Right ventricle myocardium inferior (tissue), 1 donor: ENCODE results near the gene TYMP. TPM values are rescaled to one million over a fixed set of nuclear protein-coding genes. Genes with fewer than 3 reads are reported as not detected.
"Not testable (repeated sequence)": the region's sequence is repeated elsewhere in the genome, so short reads cannot be mapped to it uniquely, and the experiment has no call there.

ENCODE experiments used
- ATAC-seq: fragments of 200-7000 bp; cut with Tn5 transposase; one replicate; pipeline ENCODE4 v1.9.1; 2020; ENCODE audit warnings: mild to moderate bottlenecking, moderate library complexity
- DNase-seq: peaks from one replicate; pipeline ENCODE4 v3.0.0; 2021; ENCODE audit errors: missing footprints
- intact Hi-C: fragments of 100-400 bp; cut with DNase I; formaldehyde crosslinking; loops from one replicate; pipeline ENCODE4 v1.11.0; 2022
- total RNA-seq: library from RNA; stranded (reverse); fragmentation: NEBNext Ultra II Directional; extraction: Animal tissue kit (Norgen Biotek cat#: 25700); gene quantifications from one replicate; pipeline ENCODE4 v1.2.1, GENCODE V29; 2021
- donor health status: DM: no; HTN: yes; CAD: no; lungs with severe emphysema.

TYMP gene
- total RNA-seq, 1 donor from 2014 or later = 15.5 TPM

GRCh38 chr22:50545522-50546325 lies 15.9 kb upstream of the TYMP start, which contains the start of gene KLHDC7B:
Gene KLHDC7B, plus strand, starts transcription at chr22:50545899. Its CDS starts 345 bp downstream, at chr22:50546244.
- DNase-seq = no peak
- intact Hi-C loops = loop anchor here (5.0 kb wide), 1 partner anchor 67 kb away; no protein-coding TSS in a partner anchor
- ATAC-seq = no peak

DNA sequence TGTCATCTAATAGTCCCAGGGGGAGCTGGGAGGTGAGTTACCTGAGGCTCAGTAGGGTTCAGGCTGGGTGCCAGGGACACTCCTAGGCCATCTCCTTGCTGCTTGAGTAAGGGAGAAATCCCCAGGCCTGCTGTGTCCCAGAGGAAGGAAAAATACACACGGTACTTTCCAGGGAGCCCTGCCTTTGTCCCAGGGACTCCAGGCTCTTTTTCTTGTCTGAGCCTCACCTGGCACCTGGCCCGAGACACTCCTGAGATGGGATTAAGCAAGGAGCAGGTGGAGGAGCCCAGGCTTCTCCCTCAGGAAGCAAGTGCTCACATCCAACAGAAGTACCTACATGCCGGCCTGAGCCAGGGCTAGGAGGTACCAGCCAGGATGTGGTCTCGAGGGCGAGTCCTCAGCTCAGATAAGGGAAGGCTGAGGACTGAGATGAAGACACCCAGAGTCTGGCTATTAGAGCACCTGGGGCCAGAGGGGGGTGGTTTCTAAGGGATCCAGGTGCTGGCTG lies 15.0 kb upstream of the TYMP start:
- DNase-seq = no peak
- intact Hi-C loops = loop anchor here (5.0 kb wide), 2 partner anchors 68 to 78 kb away; no protein-coding TSS in a partner anchor
- ATAC-seq = no peak

- intact Hi-C loops = loop anchor here (5.0 kb wide), 1 partner anchor 78 kb away; no protein-coding TSS in a partner anchor
Observed at GRCh38 chr22:50544078-50544745, 14.4 kb upstream of the TYMP start.

DNA sequence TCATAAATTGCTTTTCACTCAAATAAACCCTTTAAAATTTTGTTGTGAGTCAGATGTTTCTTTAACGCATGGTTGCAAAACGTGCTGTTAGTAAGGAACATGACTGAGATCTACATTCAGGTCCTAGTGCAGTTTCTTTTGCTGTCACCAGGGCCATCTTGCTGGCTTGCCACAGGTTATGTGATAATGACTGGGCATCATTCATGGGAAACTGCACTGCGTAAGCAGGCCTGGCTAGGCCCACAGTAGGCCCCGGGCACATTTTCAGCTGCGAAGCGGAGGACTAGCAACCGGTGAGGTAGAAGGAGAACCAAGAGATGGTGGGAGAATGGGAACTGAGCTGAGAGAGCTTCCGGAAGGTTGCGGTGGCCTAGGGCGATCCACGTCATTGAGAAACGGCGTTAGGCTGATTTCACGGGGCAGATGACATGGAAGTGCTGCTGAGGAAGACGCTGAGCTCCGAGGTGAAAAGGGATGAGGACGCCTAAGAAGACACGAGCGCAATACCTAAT lies 12.7 kb upstream of the TYMP start:
- DNase-seq (peak; percentile 74), ATAC-seq (no peak)
- intact Hi-C loops = loop anchor here (5.0 kb wide), 1 partner anchor 80 kb away; no protein-coding TSS in a partner anchor

More at GRCh38 chr22:50544078-50544745, 14.4 kb upstream of the TYMP start:
- ATAC-seq (peak; percentile 66), DNase-seq (peak; percentile 91)

DNA sequence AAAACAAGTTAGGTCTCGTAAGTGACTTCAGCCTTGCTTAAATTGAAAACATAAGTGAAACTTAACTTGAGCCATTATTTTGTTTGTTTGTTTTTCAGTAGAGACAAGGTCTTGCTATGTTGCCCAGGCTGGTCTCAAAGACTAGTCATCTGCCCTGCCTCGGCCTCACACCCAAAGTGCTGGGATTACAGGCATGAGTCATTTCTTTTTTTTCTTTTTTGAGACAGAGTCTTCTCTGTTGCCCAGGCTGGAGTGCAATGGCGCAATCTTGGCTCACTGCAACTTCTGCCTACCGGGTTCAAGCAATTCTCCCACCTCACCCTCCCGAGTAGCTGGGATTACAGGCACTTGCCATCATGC lies 11.8 kb upstream of the TYMP start:
- ATAC-seq, DNase-seq: not testable (repeated sequence)
- intact Hi-C loops = loop anchor here (5.0 kb wide), 1 partner anchor 81 kb away; no protein-coding TSS in a partner anchor

- intact Hi-C loops = loop anchor here (5.0 kb wide), 1 partner anchor 82 kb away; no protein-coding TSS in a partner anchor
- ATAC-seq = no peak
- DNase-seq = no peak
Observed at GRCh38 chr22:50540381-50540780, 10.6 kb upstream of the TYMP start.

GRCh38 chr22:50537765-50538164 lies 8.0 kb upstream of the TYMP start:
- intact Hi-C loops = no loop called here
- DNase-seq (peak; percentile 52), ATAC-seq (no peak)

- no peak for ATAC-seq
- DNase-seq = no peak
- intact Hi-C loops = no loop called here
Observed at GRCh38 chr22:50536226-50536625, 6.4 kb upstream of the TYMP start.

GRCh38 chr22:50535113-50535512 lies 5.3 kb upstream of the TYMP start:
- DNase-seq (no peak), ATAC-seq (no peak)
- intact Hi-C loops = no loop called here

GRCh38 chr22:50533856-50534711 lies 4.3 kb upstream of the TYMP start:
- ATAC-seq, intact Hi-C loops: not testable (repeated sequence)
- peak; percentile 61 for DNase-seq

DNA sequence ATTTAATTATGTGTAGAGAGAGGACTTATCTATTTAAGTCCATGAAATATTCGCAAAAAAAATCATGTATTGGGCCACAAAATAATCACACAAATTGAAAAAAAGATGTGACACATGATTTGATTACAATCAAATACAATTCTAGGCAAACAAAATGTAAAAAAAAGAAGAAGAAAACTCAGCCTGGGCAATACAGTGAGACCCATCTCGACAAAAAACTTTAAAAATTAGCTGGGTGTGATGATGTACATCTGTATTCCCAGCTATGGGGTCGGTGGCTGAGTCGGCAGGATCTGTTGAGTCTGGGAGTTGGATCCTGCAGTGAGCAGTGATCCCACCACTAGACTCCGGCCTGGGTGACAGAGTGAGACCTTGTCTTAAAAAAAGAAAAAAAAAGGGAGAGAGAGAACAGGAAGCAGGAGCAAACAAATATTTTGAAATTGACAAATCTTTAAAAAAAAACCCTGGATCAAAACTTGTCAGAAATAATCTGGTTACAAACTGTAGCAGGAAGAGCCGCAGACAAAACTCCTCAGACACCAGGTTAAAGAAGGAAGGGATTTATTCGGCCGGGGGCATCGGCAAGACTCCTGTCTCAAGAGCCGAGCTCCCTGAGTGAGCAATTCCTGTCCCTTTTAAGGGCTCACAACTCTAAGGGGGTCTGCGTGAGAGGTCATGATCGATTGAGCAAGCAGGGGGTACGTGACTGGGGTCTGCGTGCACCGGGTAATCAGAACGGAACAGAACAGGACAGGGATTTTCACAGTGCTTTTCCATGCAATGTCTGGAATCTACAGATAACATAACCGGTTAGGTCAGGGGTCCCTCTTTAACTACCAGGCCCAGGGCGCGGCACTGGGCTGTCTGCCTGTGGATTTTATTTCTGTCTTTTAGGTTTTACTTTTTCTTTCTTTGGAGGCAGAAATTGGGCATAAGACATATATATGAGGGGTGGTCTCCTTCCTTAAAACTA lies 3.3 kb upstream of the TYMP start:
- intact Hi-C loops = no loop called here
- ATAC-seq = no peak
- DNase-seq = peak; percentile 33

GRCh38 chr22:50531962-50532674 lies 2.3 kb upstream of the TYMP start:
- peak; percentile 56 for ATAC-seq
- intact Hi-C loops = no loop called here
- DNase-seq = peak; percentile 91

DNA sequence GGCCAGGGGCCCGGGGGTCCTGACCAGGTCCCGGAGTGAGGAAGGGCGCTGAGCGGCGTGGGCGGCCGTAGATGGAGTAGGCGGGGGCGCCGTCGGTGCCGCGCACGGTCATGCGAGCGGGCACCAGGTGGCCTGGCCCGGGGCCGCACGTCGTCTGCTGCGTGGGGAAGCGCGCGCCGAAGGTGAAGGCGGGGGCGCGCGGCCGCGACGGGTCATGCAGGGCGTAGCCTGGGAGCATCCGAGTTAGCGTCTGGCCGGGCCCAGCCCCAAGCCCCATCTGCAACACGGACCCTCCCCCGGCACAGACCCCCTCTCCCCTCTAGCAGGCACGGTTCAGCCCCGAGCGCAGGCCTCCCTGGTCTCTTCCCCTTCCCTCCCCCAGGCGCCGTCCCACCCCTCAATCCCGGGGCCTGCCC lies 1.7 kb upstream of the TYMP start:
- intact Hi-C loops = no loop called here
- peak; percentile 18 for ATAC-seq
- peak; percentile 92 for DNase-seq

DNA sequence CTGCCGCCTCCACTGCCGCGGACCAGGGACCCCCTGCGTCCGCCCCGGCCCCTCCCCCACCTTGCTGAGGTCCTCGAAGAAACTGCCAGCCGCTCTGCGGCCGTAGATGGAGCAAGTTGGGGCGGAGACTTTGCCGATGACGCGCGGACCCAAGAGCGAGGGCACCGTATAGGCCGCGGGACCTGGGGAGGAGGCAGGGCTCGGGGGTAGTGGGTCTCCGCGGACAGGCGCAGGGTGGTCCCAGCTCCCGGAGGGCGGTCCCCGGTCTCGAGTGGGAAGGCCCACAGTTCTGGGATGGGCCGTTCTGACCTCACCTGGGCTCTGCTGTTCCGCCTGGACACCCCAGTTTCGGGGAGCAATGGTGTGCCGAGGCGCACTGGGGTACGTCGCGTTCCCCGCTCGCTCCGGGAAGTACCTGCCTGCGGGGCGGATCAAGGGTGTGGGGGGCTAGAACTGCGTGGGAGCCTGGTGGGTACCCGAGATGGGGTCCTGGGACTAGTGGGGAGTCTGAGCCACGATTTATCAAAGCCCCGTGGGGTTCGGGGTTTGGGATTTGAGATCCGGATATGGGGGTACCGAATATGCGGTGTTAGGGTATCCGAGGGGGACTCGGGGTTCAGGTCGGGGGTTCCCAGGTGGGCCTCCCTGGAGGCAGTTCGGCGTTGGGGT lies 1.2 kb upstream of the TYMP start:
- ATAC-seq (peak; percentile 51), DNase-seq (peak; percentile 96)
- intact Hi-C loops = no loop called here

DNA sequence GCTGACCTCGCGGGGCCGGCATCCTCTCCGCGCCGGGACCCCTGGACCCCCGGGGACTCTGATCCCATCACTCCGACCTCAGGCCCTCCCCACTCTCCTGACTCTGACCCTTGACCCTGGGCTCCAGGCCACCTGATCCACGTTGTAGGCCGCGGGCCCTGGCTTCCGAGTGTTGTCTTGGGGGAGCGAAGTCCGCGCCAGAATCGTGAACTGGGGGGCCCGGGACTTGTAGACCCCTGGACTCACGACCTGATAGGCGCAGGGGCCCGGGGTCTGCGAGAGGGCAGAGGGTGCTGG lies 716 bp upstream of the TYMP start:
- no peak for DNase-seq
- ATAC-seq = no peak
- intact Hi-C loops = no loop called here

GRCh38 chr22:50529416-50529896 lies 356 bp downstream of the TYMP start:
- no peak for ATAC-seq
- DNase-seq = peak; percentile 83
- intact Hi-C loops = loop anchor here (5.0 kb wide), 1 partner anchor 93 kb away; no protein-coding TSS in a partner anchor
